ENCODE data around the gene PCDHGA10.

DNA sequence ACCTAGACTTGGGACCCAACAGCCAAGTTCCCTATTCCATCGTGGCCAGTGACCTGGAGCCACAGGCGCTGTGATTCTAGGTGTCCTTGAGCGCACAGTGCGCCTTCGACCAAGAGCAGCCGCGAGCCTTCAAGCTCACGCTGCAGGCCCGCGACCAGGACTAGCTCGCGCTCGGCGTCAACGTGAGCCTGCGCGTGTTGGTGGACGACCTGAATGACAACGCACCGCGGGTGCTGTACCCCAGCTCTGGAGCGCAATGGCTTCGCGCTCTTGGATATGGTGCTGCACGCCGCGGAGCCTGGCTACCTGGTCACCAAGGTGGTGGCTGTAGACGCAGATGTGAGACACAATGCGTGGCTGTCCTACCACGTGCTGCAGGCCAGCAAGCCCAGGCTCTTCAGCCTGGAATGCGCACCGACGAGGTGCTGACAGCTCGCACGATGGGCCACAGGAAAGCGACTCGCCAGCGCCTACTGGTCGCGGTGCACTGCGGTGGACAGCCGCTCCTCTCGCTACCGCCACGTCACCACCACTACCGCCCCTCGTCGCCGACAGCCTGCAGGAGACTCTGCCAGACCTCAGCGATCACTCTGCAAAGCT, 28.9 kb downstream of the PCDHGA10 start:
- TF ChIP-seq EZH2phosphoT487 (IDR thresholded peaks at IDR 0.05; ENCODE audit: low read depth): no peak
- TF ChIP-seq, protein P1, sequence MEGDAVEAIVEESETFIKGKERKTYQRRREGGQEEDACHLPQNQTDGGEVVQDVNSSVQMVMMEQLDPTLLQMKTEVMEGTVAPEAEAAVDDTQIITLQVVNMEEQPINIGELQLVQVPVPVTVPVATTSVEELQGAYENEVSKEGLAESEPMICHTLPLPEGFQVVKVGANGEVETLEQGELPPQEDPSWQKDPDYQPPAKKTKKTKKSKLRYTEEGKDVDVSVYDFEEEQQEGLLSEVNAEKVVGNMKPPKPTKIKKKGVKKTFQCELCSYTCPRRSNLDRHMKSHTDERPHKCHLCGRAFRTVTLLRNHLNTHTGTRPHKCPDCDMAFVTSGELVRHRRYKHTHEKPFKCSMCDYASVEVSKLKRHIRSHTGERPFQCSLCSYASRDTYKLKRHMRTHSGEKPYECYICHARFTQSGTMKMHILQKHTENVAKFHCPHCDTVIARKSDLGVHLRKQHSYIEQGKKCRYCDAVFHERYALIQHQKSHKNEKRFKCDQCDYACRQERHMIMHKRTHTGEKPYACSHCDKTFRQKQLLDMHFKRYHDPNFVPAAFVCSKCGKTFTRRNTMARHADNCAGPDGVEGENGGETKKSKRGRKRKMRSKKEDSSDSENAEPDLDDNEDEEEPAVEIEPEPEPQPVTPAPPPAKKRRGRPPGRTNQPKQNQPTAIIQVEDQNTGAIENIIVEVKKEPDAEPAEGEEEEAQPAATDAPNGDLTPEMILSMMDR (IDR thresholded peaks at IDR 0.05; ENCODE audit: low read depth, low read length): no peak
